Measurements from ENCODE around the gene ADM5.
A peak's percentile ranks its signal among the peaks of the same experiment; 100 is the strongest.

Gene ADM5

DNA sequence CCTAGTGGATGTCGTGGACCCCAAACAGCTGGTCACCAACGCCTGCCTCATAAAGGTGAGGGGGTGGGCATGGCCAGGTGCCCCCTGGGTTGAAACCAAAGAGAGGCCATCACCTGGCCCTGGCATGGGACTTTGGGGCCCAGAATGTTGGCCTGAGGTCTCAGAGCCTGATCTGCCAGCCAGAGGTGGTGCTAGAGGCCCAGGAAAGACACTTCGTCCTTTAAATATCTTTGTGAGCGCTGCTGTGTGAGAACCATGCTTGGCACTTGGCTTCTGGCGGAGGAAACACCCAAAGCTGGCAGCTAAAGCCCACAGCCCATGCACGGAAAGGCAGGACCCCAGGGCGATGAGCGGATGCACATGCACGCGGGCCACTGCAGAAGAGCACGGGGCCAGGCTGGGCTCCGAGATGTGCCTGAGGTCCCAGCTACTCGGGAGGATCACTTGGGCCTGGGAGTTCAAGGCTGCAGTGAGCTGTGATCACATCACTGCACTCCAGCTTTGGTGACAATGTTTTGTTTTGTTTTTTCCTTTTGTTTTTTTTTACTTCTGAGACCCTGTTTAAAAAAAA, 4.3 kb upstream of the ADM5 start:
- Mint-ChIP-seq H3K36me3 (peaks cover 11% of the 10 kb centered on the region), H3K9me3 (no peaks in the 10 kb centered on the region), H3K4me1 (peaks cover 26% of the 10 kb centered on the region), H3K27ac (no peak overlapping the region), H3K27me3 (no peaks in the 10 kb centered on the region), H3K4me3 (no peak overlapping the region)

DNA sequence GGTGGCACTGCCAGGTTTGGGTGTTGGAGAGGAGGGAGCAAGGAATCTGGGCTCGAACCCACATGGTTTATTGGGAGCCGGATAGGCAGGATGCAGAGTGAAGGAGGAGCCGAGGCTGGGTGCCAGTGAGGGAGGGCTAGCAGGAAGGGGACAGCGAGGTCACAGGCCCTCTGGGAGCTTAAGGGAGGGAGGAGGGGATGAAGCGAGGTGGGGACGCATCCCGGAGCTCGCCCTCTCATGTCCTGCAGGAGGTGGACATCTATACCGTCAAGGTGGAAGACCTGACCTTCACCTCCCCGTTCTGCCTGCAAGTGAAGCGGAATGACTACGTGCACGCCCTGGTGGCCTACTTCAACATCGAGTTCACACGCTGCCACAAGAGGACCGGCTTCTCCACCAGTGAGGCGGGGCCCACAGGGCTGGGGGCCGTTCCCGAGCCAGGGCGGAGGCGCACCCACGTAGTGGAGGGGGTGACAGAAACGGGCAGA, 3.5 kb upstream of the ADM5 start:
- Mint-ChIP-seq H3K4me3 (no peak overlapping the region), H3K27me3 (peaks cover 3% of the 10 kb centered on the region), H3K4me1 (peaks cover 28% of the 10 kb centered on the region), H3K27ac (peak overlapping the region; percentile 74), H3K9me3 (no peaks in the 10 kb centered on the region), H3K36me3 (peaks cover 11% of the 10 kb centered on the region)

DNA sequence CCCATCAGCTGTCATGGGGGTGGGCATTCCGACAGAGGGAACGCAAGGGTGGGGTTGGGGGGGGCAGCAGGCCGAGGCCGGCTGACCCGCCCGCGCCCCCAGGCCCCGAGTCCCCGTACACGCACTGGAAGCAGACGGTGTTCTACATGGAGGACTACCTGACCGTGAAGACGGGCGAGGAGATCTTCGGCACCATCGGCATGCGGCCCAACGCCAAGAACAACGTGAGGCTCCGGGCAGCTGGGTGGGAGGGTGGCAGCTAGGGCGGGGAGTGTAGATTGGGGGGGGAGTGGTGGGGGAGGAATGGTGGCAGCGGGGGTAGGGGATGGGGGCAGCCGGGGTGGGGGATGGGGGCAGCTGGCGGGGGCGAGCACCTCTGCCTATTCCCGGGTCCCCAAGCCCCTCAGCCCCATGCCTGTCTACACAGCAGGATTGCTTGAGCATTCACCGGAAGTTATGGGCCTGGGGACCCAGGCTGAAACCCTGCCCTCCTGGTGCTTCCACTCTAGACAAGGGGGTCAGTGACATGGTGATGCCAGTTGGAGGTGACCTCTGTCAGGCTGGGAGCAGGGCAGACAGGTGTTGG, 2.8 kb upstream of the ADM5 start:
- H3K9me3 Mint-ChIP-seq: no peaks in the 10 kb centered on the region
- no peak overlapping the region for H3K27ac Mint-ChIP-seq
- H3K4me1 Mint-ChIP-seq: peaks cover 32% of the 10 kb centered on the region
- H3K27me3 Mint-ChIP-seq: peaks cover 4% of the 10 kb centered on the region
- H3K36me3 Mint-ChIP-seq: peaks cover 11% of the 10 kb centered on the region
- no peak overlapping the region for H3K4me3 Mint-ChIP-seq

DNA sequence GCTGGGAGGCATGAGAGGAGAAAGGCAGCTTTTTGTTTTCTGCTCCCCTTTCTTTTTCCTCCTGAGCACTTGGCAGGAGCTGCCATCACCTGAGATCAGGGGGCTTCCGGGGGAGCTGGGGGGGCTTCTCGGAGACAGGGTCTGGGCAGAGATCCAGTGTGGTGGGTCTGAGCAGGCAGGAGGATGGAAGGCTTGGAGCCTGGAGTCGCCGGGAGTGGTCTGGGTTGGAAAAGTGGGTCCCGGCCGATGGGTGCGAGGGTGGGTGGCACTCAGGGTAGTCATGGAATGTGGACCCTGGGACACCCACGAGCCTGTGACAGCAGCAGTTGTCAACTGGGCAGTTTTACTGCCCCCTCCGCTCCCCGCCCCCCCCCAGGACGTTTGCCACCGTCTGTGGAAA, 2.2 kb upstream of the ADM5 start:
- no peaks in the 10 kb centered on the region for H3K9me3 Mint-ChIP-seq
- H3K4me3 Mint-ChIP-seq: no peak overlapping the region
- no peak overlapping the region for H3K27ac Mint-ChIP-seq
- peaks cover 4% of the 10 kb centered on the region for H3K27me3 Mint-ChIP-seq
- peaks cover 11% of the 10 kb centered on the region for H3K36me3 Mint-ChIP-seq
- H3K4me1 Mint-ChIP-seq: peaks cover 32% of the 10 kb centered on the region

DNA sequence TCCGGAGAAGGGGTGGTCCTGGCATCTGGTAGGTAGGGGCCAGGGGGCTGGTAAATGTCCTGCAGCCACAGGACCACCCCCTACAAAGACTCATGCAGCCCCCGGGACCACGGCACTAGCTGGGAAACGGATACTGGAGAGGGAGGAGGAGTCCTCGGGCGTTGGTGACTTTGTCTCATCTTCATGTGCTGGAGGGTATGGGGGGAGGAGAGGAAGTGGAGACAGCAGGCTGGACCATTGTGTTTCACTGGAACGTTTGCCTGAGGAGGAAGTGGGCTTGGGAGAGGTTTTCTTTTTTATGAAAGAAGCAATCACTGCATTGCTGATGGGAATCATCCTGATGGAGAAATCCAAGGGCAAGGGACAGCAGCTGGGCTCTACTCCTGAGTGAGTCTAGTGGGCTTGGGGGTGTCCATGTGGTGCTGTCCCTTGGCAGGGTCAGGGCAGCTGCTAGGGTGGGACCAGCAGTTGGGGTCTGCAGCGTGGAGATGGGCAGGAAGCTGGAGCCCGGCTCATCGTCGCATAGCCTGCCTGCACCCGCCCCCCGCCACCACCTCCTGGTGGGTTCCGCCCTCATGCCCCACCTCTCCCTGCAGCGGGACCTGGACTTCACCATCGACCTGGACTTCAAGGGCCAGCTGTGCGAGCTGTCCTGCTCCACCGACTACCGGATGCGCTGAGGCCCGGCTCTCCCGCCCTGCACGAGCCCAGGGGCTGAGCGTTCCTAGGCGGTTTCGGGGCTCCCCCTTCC, 1.7 kb upstream of the ADM5 start:
- Mint-ChIP-seq H3K27me3 (peaks cover 6% of the 10 kb centered on the region), H3K9me3 (no peaks in the 10 kb centered on the region), H3K4me3 (no peak overlapping the region)

DNA sequence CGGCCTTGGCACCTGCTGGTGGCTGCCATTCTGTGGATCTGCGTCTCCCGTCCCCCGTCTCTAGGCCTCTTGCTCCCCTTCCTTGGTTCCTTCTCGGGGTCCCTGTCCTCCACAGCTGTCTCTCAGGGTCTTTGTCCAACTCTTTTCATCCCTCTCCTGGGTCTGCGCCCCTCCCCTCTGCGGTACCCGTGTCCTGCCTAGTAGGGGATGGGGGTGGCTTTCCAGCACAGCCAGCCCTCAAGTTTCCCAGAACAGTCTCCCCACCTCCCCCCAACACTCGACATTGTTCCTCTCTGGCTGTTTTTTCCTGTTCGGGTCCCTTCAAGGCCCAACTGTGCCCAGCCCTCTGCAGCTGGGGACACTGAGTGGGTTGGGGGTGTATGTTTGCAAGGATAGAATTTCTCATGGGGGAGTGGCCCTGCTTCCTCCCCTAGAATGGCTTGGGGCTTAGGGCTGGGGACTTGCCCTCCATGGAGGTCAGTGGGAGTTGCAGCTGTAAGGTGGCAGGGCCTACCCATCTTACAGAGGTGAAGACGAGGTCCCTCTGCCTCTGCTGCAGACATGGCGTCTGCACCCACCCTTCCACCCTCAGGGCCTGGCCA, 762 bp upstream of the ADM5 start:
- H3K4me3 Mint-ChIP-seq: no peak overlapping the region
- peaks cover 11% of the 10 kb centered on the region for H3K36me3 Mint-ChIP-seq
- no peaks in the 10 kb centered on the region for H3K9me3 Mint-ChIP-seq
- H3K27me3 Mint-ChIP-seq: peaks cover 6% of the 10 kb centered on the region
- H3K4me1 Mint-ChIP-seq: peaks cover 32% of the 10 kb centered on the region
- H3K27ac Mint-ChIP-seq: peak overlapping the region; percentile 59

More for the DNA sequence above, 1.7 kb upstream of the ADM5 start:
- Mint-ChIP-seq H3K4me1 (peaks cover 32% of the 10 kb centered on the region), H3K27ac (no peak overlapping the region), H3K36me3 (peaks cover 11% of the 10 kb centered on the region)

DNA sequence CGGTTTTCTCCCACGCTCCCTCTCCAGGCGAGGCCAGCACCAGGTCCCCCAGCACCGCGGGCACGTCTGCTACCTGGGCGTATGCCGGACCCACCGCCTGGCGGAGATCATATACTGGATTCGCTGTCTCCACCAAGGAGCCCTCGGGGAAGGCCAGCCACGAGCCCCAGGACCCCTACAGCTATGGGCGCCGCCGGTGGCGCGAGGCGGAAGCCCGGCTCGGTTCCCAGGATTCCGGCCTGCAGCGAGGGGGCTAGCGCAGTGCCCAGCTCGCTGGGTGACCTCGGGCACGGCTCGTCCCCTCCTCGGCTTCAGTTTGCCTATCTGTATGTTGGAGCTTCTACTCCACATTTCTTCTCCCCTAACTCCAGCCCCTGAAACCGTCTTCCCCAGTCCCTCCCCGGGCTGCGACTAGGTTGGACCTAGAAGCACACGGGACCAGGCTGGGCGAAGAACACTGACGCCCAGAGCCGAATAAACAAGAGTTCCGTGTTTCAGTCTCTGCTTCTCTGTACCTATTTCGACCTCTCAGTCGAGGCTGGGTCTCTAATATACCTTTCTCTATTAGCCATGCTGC, 773 bp downstream of the ADM5 start:
- Mint-ChIP-seq H3K27ac (peak overlapping the region; percentile 89), H3K36me3 (peaks cover 8% of the 10 kb centered on the region), H3K9me3 (no peaks in the 10 kb centered on the region), H3K27me3 (peaks cover 6% of the 10 kb centered on the region), H3K4me3 (peak overlapping the region; percentile 82), H3K4me1 (peaks cover 28% of the 10 kb centered on the region)

DNA sequence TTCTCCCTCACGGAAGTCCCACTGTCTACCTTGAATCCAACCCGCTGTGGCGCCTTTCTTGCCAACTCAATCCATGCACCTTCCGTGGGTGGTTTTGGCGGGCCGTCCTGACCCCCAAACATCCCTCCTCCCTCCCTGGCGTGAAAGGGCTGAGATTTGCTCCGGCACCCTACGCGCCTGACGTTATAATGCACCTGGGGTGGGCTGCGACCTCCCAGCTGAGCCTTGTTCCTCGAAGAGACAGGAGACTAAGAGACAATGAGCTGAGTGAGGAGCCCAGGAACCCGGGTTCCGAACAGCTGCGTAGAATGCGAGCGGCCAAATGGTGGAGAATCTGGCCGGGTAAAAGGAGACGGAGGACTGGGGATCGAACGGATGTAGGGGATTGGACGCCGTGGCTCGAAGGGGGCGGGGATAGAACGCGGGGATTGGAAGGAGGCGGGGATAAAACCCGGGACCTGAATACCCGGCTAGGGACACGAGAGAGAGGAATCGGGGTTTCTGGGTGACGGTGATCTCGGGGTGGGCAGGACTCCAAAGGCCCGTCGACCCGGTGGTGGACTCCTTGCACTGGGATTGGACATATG, 1.4 kb downstream of the ADM5 start, which contains the start of gene CPT1C:
TSS of gene CPT1C (plus strand) at position 461 of the 587 bp plus-strand sequence. CDS start 1,137 bp downstream, outside the sequence.
- Mint-ChIP-seq H3K36me3 (peaks cover 4% of the 10 kb centered on the region), H3K4me3 (peak within 1 kb of the TSS; percentile 82), H3K4me1 (peaks cover 28% of the 10 kb centered on the region), H3K27me3 (peaks cover 6% of the 10 kb centered on the region), H3K9me3 (no peaks in the 10 kb centered on the region), H3K27ac (peak within 1 kb of the TSS; percentile 89)

DNA sequence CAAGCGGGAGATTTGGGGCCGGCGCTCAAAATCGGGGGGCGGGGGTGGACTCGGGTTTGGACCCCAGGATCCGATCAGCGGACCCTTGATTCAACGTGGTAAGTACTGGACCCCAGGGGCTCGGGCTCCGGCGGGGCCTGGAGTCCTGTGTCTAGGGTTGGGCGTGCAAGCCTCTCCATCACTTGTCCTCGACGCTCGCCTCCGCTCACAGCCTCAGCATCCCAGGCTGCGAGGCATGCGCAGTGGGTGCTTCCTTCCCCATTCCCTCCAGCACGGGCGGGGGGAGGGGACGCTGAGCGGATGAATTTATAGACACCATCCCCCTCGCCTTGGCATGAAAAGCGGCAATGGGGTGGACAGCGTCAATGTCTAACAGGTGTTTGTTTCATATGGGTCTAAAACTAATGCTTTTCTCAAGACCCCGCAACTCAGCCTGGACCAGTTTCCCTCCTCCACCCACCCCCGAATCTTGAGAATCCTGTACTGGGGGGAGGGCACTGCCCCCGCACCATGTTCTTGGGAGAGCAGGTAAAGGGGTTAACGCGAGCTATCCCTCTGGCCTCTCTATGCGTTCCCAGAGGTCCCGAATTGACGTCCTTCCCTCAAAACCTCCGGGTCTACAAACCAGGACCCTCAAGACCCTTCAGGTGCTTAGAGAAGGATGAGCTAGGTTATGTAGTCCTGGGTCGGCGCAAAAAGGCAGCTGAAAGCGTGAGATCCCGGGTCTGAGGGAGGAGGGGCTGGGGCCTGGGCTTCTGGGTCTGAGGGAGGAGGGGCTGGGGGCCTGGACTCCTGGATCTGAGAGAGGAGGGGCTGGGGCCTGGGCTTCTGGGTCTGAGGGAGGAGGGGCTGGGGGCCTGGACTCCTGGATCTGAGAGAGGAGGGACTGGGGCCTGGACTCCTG, 2.1 kb downstream of the ADM5 start:
- Mint-ChIP-seq H3K4me3 (peak overlapping the region; percentile 82), H3K27me3 (peaks cover 6% of the 10 kb centered on the region), H3K27ac (peak overlapping the region; percentile 89), H3K36me3 (peaks cover 3% of the 10 kb centered on the region), H3K9me3 (no peaks in the 10 kb centered on the region), H3K4me1 (peaks cover 28% of the 10 kb centered on the region)

DNA sequence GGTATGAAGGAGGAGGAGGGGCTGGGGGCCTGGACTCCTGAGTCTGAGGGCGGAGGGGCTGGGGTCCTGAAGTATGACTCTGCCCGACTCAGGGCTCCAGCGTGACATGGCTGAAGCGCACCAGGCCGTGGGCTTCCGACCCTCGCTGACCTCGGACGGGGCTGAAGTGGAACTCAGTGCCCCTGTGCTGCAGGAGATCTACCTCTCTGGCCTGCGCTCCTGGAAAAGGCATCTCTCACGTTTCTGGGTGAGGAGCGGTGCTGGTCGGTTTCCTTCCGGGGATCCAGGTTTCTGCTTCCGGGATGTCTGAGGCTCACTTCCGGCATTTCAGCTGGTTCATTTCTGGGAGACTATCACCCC, 2.7 kb downstream of the ADM5 start:
- H3K9me3 Mint-ChIP-seq: no peaks in the 10 kb centered on the region
- no peak overlapping the region for H3K4me3 Mint-ChIP-seq
- no peak overlapping the region for H3K27ac Mint-ChIP-seq
- peaks cover 6% of the 10 kb centered on the region for H3K27me3 Mint-ChIP-seq
- H3K4me1 Mint-ChIP-seq: peaks cover 28% of the 10 kb centered on the region
- peaks cover 3% of the 10 kb centered on the region for H3K36me3 Mint-ChIP-seq

DNA sequence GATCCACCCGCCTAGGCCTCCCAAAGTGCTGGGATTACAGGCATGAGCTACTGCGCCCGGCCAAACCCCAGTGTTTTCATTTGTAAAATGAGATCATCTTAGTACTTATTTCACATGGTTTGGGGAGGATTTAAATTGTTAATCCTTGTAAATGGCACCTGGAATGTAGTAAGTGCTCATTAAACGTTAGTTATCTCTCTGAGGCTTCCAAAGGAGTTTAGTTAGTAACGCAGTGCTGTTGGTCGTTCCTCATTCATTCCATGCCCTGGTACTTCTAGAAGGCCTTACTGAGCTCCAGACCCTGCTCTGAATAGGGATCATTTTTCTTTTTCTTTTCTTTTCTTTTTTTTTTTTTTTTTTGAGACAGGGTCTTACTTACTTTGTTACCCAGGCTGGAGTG, 6.7 kb downstream of the ADM5 start:
- no peak overlapping the region for H3K4me3 Mint-ChIP-seq
- no peaks in the 10 kb centered on the region for H3K9me3 Mint-ChIP-seq
- peaks cover 2% of the 10 kb centered on the region for H3K27me3 Mint-ChIP-seq
- H3K27ac Mint-ChIP-seq: no peak overlapping the region
- H3K4me1 Mint-ChIP-seq: peaks cover 4% of the 10 kb centered on the region
- H3K36me3 Mint-ChIP-seq: no peaks in the 10 kb centered on the region

DNA sequence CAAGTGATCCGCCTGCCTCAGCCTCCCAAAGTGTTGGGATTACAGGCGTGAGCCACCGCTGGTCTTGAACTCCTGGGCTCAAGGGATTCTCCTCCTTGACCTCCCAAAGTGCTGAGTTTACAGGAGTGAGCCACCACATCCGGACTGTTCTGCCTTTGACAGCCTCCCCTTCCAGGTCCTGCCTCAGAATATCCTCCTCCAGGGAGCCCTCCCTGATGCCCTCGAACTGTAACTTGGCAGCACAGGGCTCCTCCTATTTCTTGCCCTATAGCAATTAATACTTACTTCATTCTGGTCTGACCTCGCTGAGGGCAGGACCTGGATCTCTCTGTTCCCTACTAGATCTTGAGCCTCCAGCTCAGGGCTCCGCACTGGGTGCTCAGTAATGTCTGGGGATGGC, 7.5 kb downstream of the ADM5 start:
- H3K4me1 Mint-ChIP-seq: no peaks in the 10 kb centered on the region
- H3K4me3 Mint-ChIP-seq: no peak overlapping the region
- H3K9me3 Mint-ChIP-seq: no peaks in the 10 kb centered on the region
- H3K27ac Mint-ChIP-seq: no peak overlapping the region
- H3K27me3 Mint-ChIP-seq: peaks cover 2% of the 10 kb centered on the region
- no peaks in the 10 kb centered on the region for H3K36me3 Mint-ChIP-seq

DNA sequence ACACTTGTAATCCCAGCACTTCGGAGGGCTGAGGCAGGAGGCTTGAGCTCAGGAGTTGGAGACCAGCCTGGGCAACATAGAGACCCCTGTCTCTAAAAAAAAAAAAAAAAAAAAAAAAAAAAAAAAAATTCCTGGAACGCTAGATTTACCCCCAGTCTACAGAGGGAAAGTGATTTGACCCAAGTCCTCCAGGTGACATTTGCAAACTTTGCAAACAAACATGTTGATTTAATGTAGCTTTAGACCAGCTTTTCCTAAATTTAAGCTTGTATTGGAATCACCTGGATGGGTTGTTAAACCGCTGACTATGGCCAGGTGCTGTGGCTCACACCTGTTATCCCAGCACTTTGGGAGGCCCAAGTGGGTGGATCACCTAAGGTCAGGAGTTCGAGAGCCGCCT, 10.0 kb downstream of the ADM5 start:
- Mint-ChIP-seq H3K27ac (no peak overlapping the region), H3K36me3 (no peaks in the 10 kb centered on the region), H3K27me3 (no peaks in the 10 kb centered on the region), H3K4me3 (no peak overlapping the region), H3K4me1 (no peaks in the 10 kb centered on the region), H3K9me3 (no peaks in the 10 kb centered on the region)

DNA sequence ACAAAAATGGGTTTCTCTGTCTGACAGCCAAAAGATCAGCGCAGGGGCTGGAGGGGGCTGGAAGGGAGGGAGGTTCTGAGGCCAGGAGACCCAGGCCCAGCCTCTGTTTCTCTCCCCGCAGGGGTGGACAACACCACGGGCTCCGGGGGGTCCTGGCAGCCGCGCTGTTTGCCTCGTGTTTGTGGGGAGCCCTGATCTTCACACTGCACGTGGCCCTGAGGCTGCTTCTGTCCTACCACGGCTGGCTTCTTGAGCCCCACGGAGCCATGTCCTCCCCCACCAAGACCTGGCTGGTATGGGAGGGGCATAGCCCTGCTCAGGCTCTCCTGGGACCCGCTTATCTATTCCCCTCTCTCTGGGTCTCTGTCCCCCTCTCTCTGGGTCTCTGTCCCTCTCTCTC, 11.2 kb downstream of the ADM5 start:
- no peaks in the 10 kb centered on the region for H3K27me3 Mint-ChIP-seq
- H3K36me3 Mint-ChIP-seq: no peaks in the 10 kb centered on the region
- no peaks in the 10 kb centered on the region for H3K9me3 Mint-ChIP-seq
- no peaks in the 10 kb centered on the region for H3K4me1 Mint-ChIP-seq
- H3K27ac Mint-ChIP-seq: no peak overlapping the region
- no peak overlapping the region for H3K4me3 Mint-ChIP-seq
